ENCODE data around the gene MXI1.

- TF ChIP-seq CTCF (IDR thresholded peaks at IDR 0.05), result no peak
- no peak for TF ChIP-seq EZH2 (IDR thresholded peaks at IDR 0.05)
- TF ChIP-seq EZH2phosphoT487 (IDR thresholded peaks at IDR 0.05), result no peak
Measured at GRCh38 chr10:110175406-110175805, 32.0 kb upstream of the MXI1 start.
